ENCODE measurements around the gene RBL1.
"Not testable (repeated sequence)": the region's sequence is repeated elsewhere in the genome, so short reads cannot be mapped to it uniquely, and the experiment has no call there.

The RBL1 gene

DNA sequence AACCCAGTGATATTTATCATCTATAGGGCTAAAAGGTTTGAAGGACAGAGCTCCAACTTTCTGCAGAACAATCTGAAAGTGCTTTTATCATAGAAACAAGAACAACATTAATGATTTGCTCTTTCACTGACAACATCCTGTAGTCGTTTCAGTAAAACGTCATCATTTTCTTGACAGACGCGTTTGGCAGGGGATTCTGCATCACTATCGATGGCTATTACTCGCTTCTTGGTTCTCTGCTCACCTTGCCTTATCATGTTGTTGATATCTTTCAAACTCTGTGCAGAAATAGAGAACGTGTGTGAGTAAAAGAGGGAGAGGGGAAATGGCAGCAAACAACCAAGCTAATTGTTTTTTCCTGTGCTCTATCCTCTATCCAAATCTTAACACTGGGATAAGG is 97.1 kb downstream of the RBL1 start:
- no peak for DNase-seq (ENCODE audit: low spot score)

DNA sequence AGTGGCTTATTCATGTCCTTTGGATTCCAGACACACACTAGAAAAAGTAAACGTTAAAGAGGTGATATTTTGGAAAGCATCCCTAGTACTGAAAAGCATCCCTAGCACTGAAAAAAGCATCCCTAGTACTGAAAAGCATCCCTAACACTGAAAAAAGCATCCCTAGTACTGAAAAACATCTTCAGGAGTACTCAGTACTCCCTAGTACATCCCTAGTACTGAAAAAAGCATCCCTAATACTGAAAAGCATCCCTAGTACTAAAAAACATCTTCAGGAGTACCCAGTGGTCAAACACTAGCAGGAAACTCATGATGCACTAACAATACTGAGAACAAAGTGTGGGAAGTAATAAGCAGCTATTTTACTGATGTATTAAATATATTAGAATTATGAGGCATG is 98.7 kb downstream of the RBL1 start:
- no peak for DNase-seq (ENCODE audit: low spot score)

DNA sequence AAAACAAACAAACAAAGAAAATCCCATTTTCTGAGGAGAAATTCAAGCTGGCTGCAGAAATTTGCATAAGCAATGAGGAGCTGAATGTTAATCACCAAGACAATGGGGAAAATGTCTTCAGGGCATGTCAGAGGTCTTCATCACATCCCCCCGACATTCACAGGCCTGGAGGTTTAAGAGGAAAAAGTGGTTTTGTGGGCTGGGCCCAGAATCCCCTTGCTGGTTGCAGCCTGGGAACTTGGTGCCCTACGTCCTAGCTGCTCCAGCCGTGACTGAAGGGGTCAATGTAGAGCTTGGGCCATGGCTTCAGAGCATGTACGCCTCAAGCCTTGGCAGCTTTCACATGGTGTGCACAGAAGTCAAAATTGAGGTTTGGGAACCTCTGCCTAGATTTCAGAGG is 101.6 kb downstream of the RBL1 start:
- DNase-seq (ENCODE audit: low spot score) = not testable (repeated sequence)

DNA sequence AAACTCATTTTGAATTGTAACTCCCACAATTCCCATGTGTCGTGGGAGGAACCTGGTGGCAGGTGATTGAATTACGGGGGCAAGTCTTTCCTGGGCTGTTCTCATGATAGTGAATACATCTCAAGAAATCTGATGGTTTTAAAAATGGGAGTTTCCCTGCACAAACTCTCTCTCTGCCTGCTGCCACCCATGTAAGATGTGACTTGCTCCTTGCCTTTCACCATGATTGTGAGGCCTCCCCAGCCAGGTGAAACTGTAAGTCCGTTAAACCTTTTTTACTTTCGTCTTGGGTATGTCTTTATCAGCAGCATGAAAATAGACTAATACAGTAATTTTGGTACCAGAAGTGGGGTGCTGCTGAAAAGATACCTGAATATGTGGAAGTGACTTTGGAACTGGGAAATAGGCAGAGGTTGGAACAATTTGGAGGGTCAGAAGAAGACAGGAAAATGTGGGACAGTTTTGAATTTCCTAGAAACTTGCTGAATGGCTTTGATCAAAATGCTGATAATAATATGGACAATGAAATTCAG is 102.9 kb downstream of the RBL1 start:
- no peak for DNase-seq (ENCODE audit: low spot score)

DNA sequence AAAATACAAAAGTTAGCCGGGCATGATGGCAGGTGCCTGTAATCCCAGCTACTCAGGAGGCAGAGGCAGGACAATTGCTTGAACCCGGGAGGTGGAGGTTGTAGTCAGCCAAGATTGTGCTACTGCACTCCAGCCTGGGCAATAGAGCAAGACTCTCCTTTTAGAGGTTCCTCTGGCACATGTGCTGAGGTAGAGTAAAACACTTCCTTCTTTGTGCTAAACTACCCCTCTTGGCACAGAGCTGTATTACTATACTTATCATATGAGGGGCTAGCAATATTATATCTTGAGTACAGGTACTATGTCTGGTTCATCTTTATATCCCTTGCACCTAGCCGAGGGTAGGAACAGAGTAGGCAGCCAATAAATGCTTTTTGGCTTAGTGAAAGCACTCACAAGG is 104.1 kb downstream of the RBL1 start:
- no peak for DNase-seq (ENCODE audit: low spot score)

DNA sequence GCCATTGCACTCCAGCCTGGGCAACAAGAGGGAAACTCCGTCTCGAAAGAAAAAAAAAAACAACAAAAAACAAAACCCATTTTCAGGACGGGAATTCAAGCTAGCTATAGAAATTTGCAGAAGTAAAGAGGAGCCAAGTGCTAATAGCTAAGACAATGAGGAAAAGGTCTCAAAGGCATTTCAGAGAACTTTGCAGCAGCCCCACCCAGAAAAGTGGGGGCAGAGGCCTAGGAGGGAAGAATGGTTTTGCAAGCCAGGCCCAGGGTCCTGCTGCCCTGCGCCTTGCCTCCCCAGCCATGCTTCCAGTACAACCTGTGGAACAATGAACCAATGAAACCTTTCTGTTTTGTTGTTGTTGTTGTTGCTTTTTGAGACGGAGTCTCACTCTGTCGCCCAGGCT is 106.0 kb downstream of the RBL1 start:
- no peak for DNase-seq (ENCODE audit: low spot score)

DNA sequence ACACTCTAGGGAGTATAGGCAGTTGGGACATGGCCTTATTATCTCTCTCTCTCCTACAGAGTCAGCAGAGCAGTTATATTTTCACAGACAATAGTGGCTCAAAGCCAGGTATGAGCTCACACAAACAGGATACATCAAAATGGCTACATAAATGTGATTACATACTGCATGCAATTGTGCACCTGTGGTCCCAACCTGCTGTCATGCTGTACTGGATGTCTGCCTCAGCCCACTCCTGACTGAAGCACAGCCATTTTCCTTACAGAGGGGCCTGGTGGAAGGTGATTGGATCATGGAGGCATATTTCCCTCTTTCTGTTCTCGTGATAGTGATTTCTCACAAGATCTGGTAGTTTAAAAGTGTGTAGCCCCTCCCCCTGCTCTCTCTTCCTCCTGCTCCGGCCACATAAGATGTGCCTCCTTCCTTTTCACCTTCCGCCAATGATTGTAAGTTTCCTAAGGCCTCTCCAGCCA is 107.3 kb downstream of the RBL1 start:
- no peak for DNase-seq (ENCODE audit: low spot score)

DNA sequence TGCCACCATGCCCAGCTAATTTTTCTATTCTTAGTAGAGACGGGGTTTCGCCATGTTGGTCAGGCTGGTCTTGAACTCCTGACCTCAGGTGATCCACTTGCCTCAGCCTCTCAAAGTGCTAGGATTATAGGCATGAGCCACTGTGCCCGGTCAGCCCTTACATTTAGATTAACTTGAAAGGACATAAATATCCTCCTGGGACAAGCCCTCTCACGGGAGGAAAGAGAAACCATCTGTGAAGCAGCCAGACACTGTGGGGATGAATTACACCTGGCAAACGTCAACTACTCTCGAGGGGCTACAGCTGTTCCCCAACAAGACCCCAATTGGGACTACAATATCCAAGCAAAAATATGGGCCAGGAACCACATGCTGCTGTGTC is 111.5 kb downstream of the RBL1 start:
- DNase-seq (ENCODE audit: low spot score) = no peak

DNA sequence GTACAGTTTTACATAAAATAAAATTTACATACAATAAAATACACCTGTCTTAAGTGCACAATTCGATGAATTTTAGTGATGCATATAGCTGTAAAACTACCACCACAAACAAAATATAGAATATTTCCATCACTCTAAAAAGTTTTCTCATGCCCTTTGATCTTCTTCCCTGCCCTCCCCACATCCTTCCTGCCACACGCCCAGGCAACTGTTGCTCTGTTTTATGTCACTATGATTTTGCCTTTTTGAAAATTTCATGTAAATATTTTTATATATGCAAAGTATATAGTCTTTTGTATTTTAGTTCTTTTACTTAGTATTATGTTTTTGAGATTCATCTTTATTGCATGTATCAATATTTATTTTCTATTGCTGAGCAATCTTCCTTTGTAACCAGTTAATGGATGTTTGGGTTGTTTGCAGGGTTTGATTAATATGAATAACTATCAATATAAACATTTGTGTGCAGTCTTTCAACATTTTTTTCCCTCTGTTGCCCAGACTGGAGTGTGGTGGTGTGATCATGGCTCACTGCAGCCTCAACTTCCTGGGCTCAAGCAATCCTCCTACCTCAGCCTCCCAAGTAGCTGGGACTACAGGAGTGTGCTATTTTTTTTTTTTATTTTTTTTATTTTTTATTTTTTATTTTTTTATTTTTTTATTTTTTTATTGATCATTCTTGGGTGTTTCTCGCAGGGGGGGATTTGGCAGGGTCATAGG is 120.5 kb downstream of the RBL1 start:
- no peak for DNase-seq (ENCODE audit: low spot score)

DNA sequence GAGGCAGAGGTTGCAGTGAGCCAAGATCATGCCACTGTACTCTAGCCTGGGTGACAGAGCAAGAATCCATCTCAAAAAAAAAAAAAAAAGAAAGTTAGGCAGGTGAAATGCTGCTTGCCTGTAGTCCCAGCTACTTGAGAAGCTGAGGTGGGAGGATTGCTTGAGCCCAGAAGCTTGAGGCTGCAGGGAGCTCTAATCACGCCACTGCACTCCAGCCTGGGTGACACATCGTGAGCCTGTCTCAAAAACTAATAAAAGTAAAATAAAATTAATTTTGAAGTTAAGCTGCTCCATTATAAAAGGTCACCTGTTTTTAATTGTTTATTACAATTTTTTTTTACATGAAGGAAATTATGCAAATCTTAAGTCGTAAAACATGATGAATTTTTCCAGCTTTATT is 121.1 kb downstream of the RBL1 start:
- no peak for DNase-seq (ENCODE audit: low spot score)

DNA sequence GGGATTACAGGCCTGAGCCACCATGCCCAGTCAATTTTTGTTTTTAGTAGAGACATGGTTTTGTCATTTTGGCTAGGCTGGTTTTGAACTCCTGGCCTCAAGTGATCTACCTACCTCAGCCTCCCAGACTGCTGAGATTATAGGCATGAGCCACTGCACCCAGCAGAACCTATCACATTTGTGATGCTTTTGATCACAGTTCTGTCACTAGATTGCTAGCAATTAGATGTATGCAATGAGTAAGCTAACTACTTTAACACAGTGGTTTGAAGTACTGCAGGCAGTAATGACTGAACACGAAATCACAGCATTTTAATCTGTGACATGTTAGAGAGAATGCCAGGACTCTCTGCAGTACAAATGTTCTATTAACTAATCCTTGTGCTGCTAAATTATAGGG is 124.7 kb downstream of the RBL1 start:
- no peak for DNase-seq (ENCODE audit: low spot score)

DNA sequence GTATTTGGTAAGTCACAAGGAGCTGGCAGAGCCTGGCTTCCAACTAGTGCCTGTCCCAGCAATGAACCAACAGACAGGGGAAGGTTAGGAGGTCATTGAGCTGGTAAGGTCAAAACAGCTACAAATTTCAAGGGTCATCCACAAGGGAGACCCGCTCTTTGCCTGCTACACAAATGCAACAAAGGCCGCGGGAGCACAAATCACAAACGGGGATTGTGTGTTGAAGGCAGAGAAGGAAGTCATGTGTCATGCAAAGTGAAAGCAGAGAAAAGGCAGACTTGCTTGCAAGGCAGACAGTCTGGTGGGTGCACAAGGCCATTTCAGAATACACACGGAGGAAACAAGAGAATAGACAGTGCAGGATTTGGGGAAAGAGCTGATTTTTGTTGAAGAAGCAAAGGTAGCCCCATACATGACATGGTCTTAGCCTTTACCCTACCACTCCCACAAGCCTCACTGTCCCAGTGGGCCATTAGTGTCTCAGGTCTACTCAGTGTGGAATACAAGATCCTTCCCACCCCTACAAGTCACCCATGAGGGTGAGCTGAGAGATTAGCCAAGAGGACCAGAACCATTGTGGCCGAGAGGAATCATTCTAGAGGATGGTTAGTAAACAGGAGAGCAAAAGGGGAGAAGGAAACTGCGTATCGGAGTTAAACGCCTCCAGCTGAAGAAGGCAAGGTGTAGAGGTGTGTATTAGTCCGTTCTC is 126.2 kb downstream of the RBL1 start:
- DNase-seq (ENCODE audit: low spot score) = no peak

DNA sequence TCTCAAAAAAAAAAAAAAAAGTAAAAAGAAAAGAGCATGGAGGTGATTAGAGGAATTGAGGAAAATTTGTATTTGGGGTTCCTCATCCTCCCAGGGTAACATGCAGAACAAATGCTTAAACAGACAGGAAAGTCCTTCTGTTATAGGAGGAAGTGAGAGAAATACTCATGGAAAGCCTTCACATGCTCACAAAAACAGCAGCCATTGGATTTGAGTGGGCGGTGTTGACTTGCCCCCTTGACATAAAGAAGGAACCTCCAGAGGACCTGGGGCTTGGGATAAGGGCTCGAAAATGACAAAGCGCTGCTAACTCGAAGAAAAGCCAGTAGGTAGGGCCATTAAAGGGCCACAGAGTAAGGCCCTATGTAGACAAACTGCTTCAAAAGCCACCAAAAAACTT is 126.7 kb downstream of the RBL1 start:
- DNase-seq (ENCODE audit: low spot score) = no peak

DNA sequence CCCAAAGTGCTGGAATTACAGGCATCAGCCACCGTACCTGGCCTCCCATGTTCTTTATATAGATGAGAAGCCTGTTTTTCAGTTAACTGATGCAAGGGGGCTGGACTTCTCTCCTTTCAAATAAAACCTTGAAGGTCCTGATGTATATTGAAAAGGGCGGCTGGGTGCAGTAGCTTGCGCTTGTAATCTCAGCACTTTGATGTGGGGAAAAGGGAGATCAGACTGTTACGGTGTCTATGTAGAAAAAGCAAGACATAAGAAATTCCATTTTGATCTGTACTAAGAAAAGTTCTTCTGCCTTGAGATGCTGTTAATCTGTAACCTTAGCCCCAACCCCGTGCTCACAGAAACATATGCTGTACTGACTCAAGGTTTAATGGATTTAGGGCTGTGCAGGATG is 128.2 kb downstream of the RBL1 start:
- DNase-seq (ENCODE audit: low spot score) = no peak

DNA sequence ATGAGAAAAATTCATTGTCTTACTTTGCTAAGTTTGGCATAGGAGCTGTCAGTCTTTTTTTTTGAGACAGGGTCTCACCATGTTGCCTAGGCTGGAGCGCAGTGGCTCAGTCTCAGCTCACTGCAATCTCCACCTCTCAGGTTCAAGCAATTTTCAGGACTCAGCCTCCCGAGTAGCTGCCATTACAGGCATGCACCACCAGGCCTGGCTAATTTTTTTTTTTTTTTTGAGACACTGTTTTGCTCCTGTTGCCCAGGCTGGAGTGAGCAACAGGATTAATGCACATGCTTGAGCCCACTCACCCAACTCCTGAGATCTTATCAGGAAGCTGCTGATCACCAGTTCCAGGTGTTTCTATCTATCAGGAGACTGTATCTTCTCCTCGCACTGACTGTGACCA is 128.8 kb downstream of the RBL1 start:
- peak; percentile 82 for DNase-seq (ENCODE audit: low spot score)

DNA sequence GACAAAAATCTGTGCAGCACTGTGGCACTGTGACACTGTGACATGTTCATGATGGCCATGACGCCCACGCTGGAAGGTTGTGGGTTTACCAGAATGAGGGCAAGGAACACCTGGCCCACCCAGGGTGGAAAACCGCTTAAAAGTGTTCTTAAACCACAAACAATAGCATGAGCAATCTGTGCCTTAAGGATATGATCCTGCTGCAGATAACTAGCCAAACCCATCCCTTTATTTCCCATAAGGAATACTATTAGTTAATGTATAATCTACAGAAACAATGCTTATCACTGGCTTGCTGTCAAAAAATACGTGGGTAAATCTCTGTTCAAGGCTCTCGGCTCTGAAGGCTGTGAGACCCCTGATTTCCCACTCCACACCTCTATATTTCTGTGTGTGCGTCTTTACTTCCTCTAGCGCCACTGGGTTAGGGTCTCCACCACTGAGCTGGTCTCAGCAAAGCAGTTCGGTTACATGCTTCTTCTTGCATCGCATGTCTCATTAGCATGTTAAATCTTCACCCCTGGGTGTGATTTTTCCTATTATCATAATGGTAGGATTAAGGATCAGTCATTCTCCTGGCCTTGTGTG is 133.3 kb downstream of the RBL1 start:
- not testable (repeated sequence) for DNase-seq (ENCODE audit: low spot score)

DNA sequence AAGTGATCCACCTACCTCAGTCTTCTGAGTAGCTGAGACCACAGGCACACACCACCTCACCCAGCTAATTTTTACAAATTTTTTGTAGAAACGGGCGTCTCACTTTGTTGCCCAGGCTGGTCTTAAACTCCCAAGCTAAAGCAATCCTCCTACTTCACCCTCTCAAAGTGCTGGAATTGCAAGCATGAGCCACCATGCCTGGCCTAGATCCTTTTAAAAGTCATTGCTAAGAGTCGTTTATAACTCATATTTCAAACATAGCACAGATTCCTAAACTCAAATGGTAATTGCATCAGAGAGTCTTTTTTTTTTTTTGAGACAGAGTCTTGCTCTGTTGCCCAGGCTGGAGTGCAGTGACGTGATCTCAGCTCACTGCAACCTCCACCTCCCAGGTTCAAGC is 136.6 kb downstream of the RBL1 start:
- DNase-seq (ENCODE audit: low spot score) = no peak

DNA sequence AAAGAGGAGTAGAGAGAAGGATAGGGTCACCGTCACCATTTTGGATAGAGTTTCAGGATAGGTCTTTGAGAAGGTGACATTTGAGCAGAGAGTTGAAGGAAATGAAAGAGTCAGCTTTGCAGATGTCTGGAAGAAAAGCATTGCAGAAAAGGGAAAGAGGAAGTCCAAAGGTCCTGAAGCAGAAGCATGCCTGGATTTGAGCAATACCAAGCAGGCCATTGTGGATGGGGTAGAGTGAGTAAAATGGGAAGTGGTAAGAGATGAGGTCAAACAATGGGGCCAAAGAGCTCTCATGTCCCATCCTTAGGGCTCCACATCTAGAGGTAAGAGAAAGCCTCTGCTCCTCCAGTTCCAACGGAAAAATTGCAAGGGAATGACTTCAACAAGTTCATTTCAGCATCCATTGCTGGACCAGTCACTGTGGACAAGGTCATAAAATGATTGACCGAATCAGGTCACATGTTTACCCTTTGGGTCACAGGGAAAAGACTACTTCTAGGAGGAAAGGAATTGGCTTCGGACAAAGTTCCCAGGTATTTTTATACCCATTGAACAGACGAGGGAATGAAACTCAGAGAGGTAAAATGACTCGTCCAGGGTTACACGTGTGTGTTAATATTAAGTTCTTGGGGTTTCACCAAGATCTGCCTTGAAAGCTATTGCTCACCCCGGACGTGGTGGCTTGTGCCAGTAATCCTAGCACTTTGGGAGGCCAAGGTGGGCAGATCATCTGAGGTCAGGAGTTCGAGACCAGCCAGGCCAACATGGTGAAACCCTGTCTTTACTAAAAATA is 137.7 kb downstream of the RBL1 start:
- DNase-seq (ENCODE audit: low spot score) = no peak

DNA sequence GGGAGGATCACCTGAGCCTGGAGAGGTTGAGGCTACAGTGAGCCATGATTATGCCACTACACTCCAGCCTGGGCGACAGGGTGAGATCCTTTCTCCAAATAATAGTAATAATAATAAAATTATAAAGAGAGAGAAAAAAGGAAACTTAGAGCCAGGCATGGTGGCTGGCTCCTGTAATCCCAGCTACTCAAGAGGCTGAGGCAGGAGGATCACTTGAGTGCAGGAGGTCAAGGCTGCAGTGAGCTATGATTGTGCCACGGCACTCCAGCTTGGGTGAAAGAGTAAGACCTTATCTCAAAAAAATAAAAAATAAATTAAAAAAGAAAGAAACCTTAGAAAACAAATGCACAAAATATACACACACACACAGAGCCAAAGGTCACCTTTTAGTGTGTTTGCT is 139.1 kb downstream of the RBL1 start:
- DNase-seq (ENCODE audit: low spot score) = no peak

DNA sequence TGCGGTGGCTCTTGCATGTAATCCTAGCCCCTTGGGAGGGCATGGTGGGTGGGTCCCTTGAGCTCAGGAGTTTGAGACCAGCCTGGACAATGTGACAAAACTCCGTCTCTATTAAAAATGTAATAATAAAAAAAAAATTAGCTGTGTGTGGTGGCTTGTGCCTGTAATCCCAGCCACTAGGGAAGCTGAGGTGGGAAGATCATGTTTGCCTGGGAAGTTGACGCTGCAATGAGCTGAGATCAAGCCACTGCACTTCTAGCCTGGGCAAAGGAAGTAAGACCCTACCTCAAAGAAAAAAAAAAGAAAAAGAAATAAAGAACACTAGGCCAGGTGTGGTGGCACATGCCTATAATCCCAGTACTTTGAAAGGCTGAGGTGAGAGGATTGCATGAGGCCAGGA is 139.8 kb downstream of the RBL1 start:
- DNase-seq (ENCODE audit: low spot score) = no peak

DNA sequence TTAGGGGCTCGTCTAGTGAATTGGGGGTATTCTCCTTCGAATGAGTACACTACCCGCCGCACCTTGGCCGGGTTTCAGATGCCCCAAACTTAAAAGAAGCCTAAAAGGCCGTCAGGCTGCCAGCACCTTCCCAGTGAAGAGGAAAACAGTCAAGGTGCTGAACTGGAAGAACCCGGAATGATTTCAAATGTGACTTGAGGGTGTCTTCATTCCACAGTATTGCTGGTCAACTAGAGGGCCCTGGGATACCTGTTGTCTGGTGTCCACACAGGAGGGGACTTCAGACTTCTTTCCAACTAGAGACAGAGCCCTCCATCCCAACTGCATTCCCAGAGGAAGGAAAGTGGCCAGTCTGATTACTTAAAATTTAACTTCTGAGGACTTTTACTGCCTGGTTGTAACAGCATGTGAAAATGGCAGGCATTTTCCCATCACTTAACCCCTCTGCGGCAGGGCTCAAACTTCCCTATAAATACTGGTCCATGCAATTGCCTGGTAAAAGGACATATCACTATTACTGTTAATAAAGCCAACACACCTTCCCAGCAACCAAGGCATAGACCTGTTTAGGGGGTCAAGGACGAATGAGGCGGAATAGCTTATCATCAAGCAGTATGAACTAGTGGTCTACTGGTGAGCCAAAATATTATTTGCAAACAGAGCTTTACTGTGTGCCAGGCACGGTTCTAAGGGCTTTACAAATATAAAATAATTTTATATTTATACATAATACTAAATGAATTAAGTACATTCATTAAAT is 143.6 kb downstream of the RBL1 start:
- no peak for DNase-seq (ENCODE audit: low spot score)
